H1 (cell line): ENCODE data around the gene RAB8B. TPM values are rescaled to one million over a fixed set of nuclear protein-coding genes. Genes with fewer than 3 reads are reported as not detected.

Source experiments
- CTCF ChIA-PET: fragments of 300-600 bp; sonication (Branson Sonifier 250); formaldehyde crosslinking; loops from one replicate; lab custom pipeline; 2021; ENCODE audit not compliant: partially characterized antibody; lab: Charles Lee
- POLR2A ChIA-PET: fragments of 300-600 bp; sonication (Branson Sonifier 250); formaldehyde crosslinking; loops from one replicate; lab custom pipeline; 2021; ENCODE audit warnings: inconsistent platforms; ENCODE audit not compliant: partially characterized antibody; lab: Charles Lee
- DNase-seq, 2 experiments: peaks; one replicate each; pipeline versions ENCODE4 v3.0.0 to v3.0.0-alpha.2; 2010 to 2022; ENCODE audit warnings: low spot score in 2 of 2, low read depth in 1 of 2, mixed read lengths in 1 of 2
- FAIRE-seq: peaks from 2 replicates; lab custom pipeline; 2011; peaks lifted over from hg19 to GRCh38; lab: Jason Lieb, UNC
- H2AFZ ChIP-seq: 2 replicates; pipeline ENCODE4 v1.8.1; 2012; ENCODE audit warnings: low read length, inconsistent platforms
- H2AK5ac ChIP-seq: 2 replicates; pipeline ENCODE4 v1.6.1; 2013; ENCODE audit warnings: low read depth, low read length
- H2BK120ac ChIP-seq: replicated peaks from 2 replicates; pipeline ENCODE3; 2013; ENCODE audit warnings: low read depth, low read length, inconsistent platforms
- H2BK12ac ChIP-seq: 2 replicates; pipeline ENCODE4 v1.6.1; 2013; ENCODE audit warnings: low read depth, low read length
- H2BK15ac ChIP-seq: 2 replicates; pipeline ENCODE4 v1.6.1; 2013; ENCODE audit warnings: low read length
- H2BK20ac ChIP-seq: 2 replicates; pipeline ENCODE4 v1.6.1; 2013; ENCODE audit warnings: low read length
- H2BK5ac ChIP-seq: 2 replicates; pipeline ENCODE4 v1.6.1; 2013; ENCODE audit warnings: low read depth, low read length
- H3K14ac ChIP-seq: 2 replicates; pipeline ENCODE4 v1.6.1; 2013; ENCODE audit warnings: inconsistent platforms; ENCODE audit not compliant: insufficient read length
- H3K18ac ChIP-seq: 2 replicates; pipeline ENCODE4 v1.6.1; 2013; ENCODE audit warnings: low read length; ENCODE audit errors: extremely low read depth
- H3K23ac ChIP-seq: 2 replicates; pipeline ENCODE4 v1.6.1; 2013; ENCODE audit warnings: inconsistent platforms; ENCODE audit not compliant: insufficient read length
- H3K23me2 ChIP-seq: 2 replicates; pipeline ENCODE4 v1.6.1; 2013; ENCODE audit warnings: low read depth, low read length
- H3K27ac ChIP-seq: 2 replicates; pipeline ENCODE4 v1.6.1; 2011; ENCODE audit warnings: low read depth, low read length, inconsistent platforms
- H3K27me3 ChIP-seq, 4 experiments: replicated peaks in 1 of 4; 1 replicate in 1 of 4; 2 replicates in 3 of 4; pipeline versions ENCODE4 v1.6.1 to v1.8.1; 2011 to 2013; ENCODE audit warnings: low read length in 3 of 4, mild to moderate bottlenecking in 3 of 4, inconsistent platforms in 2 of 4, mixed read lengths in 2 of 4, moderate library complexity in 1 of 4; ENCODE audit not compliant: control insufficient read depth in 3 of 4, insufficient read depth in 3 of 4; ENCODE audit errors: extremely low read depth in 1 of 4
- H3K36me3 ChIP-seq, 4 experiments: 2 replicates each; pipeline versions ENCODE4 v1.6.1 to v1.8.1; 2011 to 2013; ENCODE audit warnings: mild to moderate bottlenecking in 4 of 4, low read length in 3 of 4, moderate library complexity in 2 of 4, control low read depth in 1 of 4, inconsistent platforms in 1 of 4; ENCODE audit not compliant: insufficient read depth in 4 of 4, control insufficient read depth in 2 of 4
- H3K4ac ChIP-seq: replicated peaks from 2 replicates; pipeline ENCODE3; 2013; ENCODE audit warnings: low read length, low read depth, mixed read lengths, inconsistent platforms; ENCODE audit not compliant: insufficient read length
- H3K4me1 ChIP-seq, 4 experiments: replicated peaks in 1 of 4; 1 replicate in 1 of 4; 2 replicates in 3 of 4; pipeline versions ENCODE4 v1.6.1 to v1.8.1; 2011 to 2013; ENCODE audit warnings: low read length in 3 of 4, inconsistent platforms in 2 of 4, mixed read lengths in 1 of 4; ENCODE audit not compliant: insufficient read depth in 4 of 4, control insufficient read depth in 3 of 4
- H3K4me2 ChIP-seq, 2 experiments: 2 replicates each; pipeline versions ENCODE4 v1.6.1 to v1.8.1; 2011 to 2013; ENCODE audit warnings: low read depth in 2 of 2, low read length in 2 of 2, control low read depth in 1 of 2, inconsistent platforms in 1 of 2, mild to moderate bottlenecking in 1 of 2; ENCODE audit not compliant: insufficient read depth in 1 of 2
- H3K4me3 ChIP-seq, 4 experiments: fragments of 200-600, 300-600 bp in 1 of 4; sonication (generic), shearing (Covaris generic), sonication (Bioruptor Twin) in 1 of 4; 2 replicates each; pipeline versions ENCODE4 v1.5.1 to v1.8.1; 2011 to 2016; ENCODE audit warnings: low read length in 4 of 4, low read depth in 3 of 4, control low read depth in 2 of 4, inconsistent platforms in 2 of 4, mild to moderate bottlenecking in 2 of 4, mixed read lengths in 1 of 4, moderate library complexity in 1 of 4; ENCODE audit not compliant: insufficient read depth in 2 of 4; ENCODE audit errors: extremely low read depth in 1 of 4
- H3K56ac ChIP-seq: replicated peaks from 2 replicates; pipeline ENCODE3; 2013; ENCODE audit warnings: low read depth, mild to moderate bottlenecking, mixed read lengths, low read length, inconsistent platforms; ENCODE audit not compliant: insufficient read length
- H3K79me1 ChIP-seq: 2 replicates; pipeline ENCODE4 v1.6.1; 2013; ENCODE audit warnings: low read depth, low read length, control low read depth
- H3K79me2 ChIP-seq, 2 experiments: 2 replicates each; pipeline versions ENCODE4 v1.6.1 to v1.8.1; 2012 to 2013; ENCODE audit warnings: low read length in 2 of 2, mild to moderate bottlenecking in 2 of 2, inconsistent platforms in 1 of 2; ENCODE audit not compliant: insufficient read depth in 2 of 2, control insufficient read depth in 1 of 2
- H3K9ac ChIP-seq, 4 experiments: replicated peaks in 1 of 4; 1 replicate in 1 of 4; 2 replicates in 3 of 4; pipeline versions ENCODE4 v1.6.1 to v1.8.1; 2011 to 2013; ENCODE audit warnings: low read depth in 3 of 4, low read length in 3 of 4, control low read depth in 2 of 4, mild to moderate bottlenecking in 2 of 4, moderate library complexity in 2 of 4, inconsistent platforms in 1 of 4; ENCODE audit errors: extremely low read depth in 1 of 4
- H3K9me3 ChIP-seq, 2 experiments: 2 replicates each; pipeline versions ENCODE4 v1.6.1 to v1.8.1; 2012 to 2013; ENCODE audit warnings: mild to moderate bottlenecking in 2 of 2, moderate library complexity in 2 of 2, control low read depth in 1 of 2, inconsistent platforms in 1 of 2, low read depth in 1 of 2, low read length in 1 of 2, mixed read lengths in 1 of 2; ENCODE audit not compliant: insufficient read depth in 2 of 2
- H4K20me1 ChIP-seq, 2 experiments: replicated peaks in 1 of 2; 2 replicates each; pipeline versions ENCODE3 to v1.8.1; 2011 to 2013; ENCODE audit warnings: inconsistent platforms in 2 of 2, low read length in 2 of 2, mild to moderate bottlenecking in 1 of 2; ENCODE audit not compliant: insufficient read depth in 2 of 2, control insufficient read depth in 1 of 2
- H4K5ac ChIP-seq: 2 replicates; pipeline ENCODE4 v1.6.1; 2013; ENCODE audit warnings: low read length, low read depth, mixed read lengths, inconsistent platforms; ENCODE audit not compliant: insufficient read length
- H4K8ac ChIP-seq: 2 replicates; pipeline ENCODE4 v1.8.0; 2013; ENCODE audit warnings: mild to moderate bottlenecking, moderate library complexity, low read length, inconsistent platforms; ENCODE audit not compliant: insufficient read depth; ENCODE audit errors: extremely low read depth
- H4K91ac ChIP-seq: replicated peaks from 2 replicates; pipeline ENCODE3; 2013; ENCODE audit warnings: low read length, mixed read lengths, inconsistent platforms; ENCODE audit not compliant: insufficient read length
- BCL11A ChIP-seq, 2 experiments: IDR thresholded peaks; one replicate each; pipeline ENCODE4 v1.6.1; 2011; ENCODE audit warnings: low read depth in 2 of 2, low read length in 2 of 2, mild to moderate bottlenecking in 2 of 2
- NRF1 ChIP-seq: IDR thresholded peaks from 2 replicates; pipeline ENCODE4 v1.6.1; 2011; ENCODE audit warnings: mild to moderate bottlenecking, low read depth, low read length, improper control_type of control experiment
- SIRT6 ChIP-seq: IDR thresholded peaks from one replicate; pipeline ENCODE4 v1.7.1; 2012; ENCODE audit warnings: low read length, inconsistent platforms
- SUZ12 ChIP-seq: fragments of 200-600 bp; sonication (generic); IDR thresholded peaks from 2 replicates; pipeline ENCODE4 v1.6.1; 2012; ENCODE audit warnings: mild to moderate bottlenecking, inconsistent platforms, low read length, moderate library complexity, mixed read lengths
- WGBS, 2 experiments: shearing (Covaris generic) in 1 of 2; methylation state at CpG; one replicate each; pipeline versions ENCODE4 v1.1.6 to v1.1.7; 2013 to 2015; ENCODE audit warnings: low lambda C conversion rate in 2 of 2, mixed read lengths in 2 of 2, inconsistent platforms in 1 of 2, low coverage in 1 of 2, missing lambda C conversion rate in 1 of 2; ENCODE audit not compliant: insufficient replicate concordance in 2 of 2, insufficient coverage in 1 of 2, insufficient read length in 1 of 2; ENCODE audit errors: extremely low coverage in 1 of 2, missing lambda C conversion rate in 1 of 2; 5-methylcytosine and 5-hydroxymethylcytosine counted together
- polyA plus RNA-seq, 7 experiments: library from polyadenylated mRNA; depleted of rRNA in 3 of 7; stranded (reverse) in 5 of 7; unstranded in 2 of 7; fragments of >200 nt in 5 of 7; fragments of 200-250 nt in 2 of 7; gene quantifications; 1 replicate in 5 of 7; 2 replicates in 1 of 7; 4 replicates in 1 of 7; pipeline versions ENCODE4 v1.2.1 to v1.2.3, GENCODE V29; 2011 to 2013; ENCODE audit warnings: missing spikeins in 2 of 7, mixed read lengths in 2 of 7
- total RNA-seq: library from RNA; stranded (reverse); fragmentation: NEBNext Ultra II Directional; extraction: Animal tissue kit (Norgen Biotek cat#: 25700); gene quantifications from 2 replicates; pipeline ENCODE4 v1.2.1, GENCODE V29; 2021

RAB8B gene
- total and polyA plus RNA-seq, 2 of the 8 experiments (the other 6 are each of a cell fraction or from before 2014, with no cell fraction given), result 9.5 to 47.8 TPM

- H3K23me2 ChIP-seq, result peaks cover 3% of the 10 kb centered on the region; the same call in 1 of the 2 replicates
- no peak overlapping the region for H2AK5ac ChIP-seq
- H2BK20ac ChIP-seq, result no peak overlapping the region
- H3K79me1 ChIP-seq, result no peaks in the 10 kb centered on the region
- no peak overlapping the region for H3K4me3 ChIP-seq
- 88% methylated on average over 2 of the region's 2 CpGs; no CpG with 5 or more reads in 1 of the 2 experiments for WGBS, 2 experiments
- no peak overlapping the region for H2BK120ac ChIP-seq
- ChIA-PET CTCF (interaction anchor here (1.3 kb wide), 1 partner anchor 8 kb away, joined by 3 read pairs; no protein-coding TSS in a partner anchor), POLR2A (no interaction called here)
- H3K79me2 ChIP-seq, result no peaks in the 10 kb centered on the region
- no peak overlapping the region for H3K9ac ChIP-seq
- no peaks in the 10 kb centered on the region for H3K9me3 ChIP-seq
- no peak overlapping the region for H4K5ac ChIP-seq
- FAIRE-seq, result no peak
- no peak for DNase-seq
- peaks cover 0 to 10% (median 2%) of the 10 kb centered on the region in 4 experiments; a peak in 2 of 8 replicates for H3K36me3 ChIP-seq
- H3K56ac ChIP-seq, result no peak overlapping the region
- no peak overlapping the region for H2AFZ ChIP-seq
- no peak overlapping the region for H3K23ac ChIP-seq
- H3K14ac ChIP-seq, result no peak overlapping the region
- TF ChIP-seq SUZ12 (no peak), BCL11A (IDR thresholded peaks at IDR 0.05; ENCODE audit: low read depth in 2 of 2, low read length in 2 of 2) (no peak), NRF1 (no peak), SIRT6 (no peak)
- TF ChIP-seq, all 59 proteins: peak for 0
- Histone ChIP-seq H2BK5ac (no peak overlapping the region), H4K20me1 (no peaks in the 10 kb centered on the region), H3K27me3 (no peaks in the 10 kb centered on the region), H3K4ac (no peak overlapping the region), H4K91ac (no peak overlapping the region), H3K4me2 (no peak overlapping the region), H3K18ac (no peak overlapping the region), H2BK12ac (no peak overlapping the region), H3K27ac (no peak overlapping the region), H3K4me1 (no peaks in the 10 kb centered on the region), H4K8ac (no peak overlapping the region), H2BK15ac (no peak overlapping the region)
Measured at GRCh38 chr15:63145426-63145825, 44.0 kb upstream of the RAB8B start.
